H1 (cell line): Measurements from ENCODE around the gene GP2. TPM values are rescaled to one million over a fixed set of nuclear protein-coding genes. Genes with fewer than 3 reads are reported as not detected.

Experiments
- CTCF ChIA-PET: fragments of 300-600 bp; sonication (Branson Sonifier 250); formaldehyde crosslinking; loops from one replicate; lab custom pipeline; 2021; ENCODE audit not compliant: partially characterized antibody; lab: Charles Lee
- POLR2A ChIA-PET: fragments of 300-600 bp; sonication (Branson Sonifier 250); formaldehyde crosslinking; loops from one replicate; lab custom pipeline; 2021; ENCODE audit warnings: inconsistent platforms; ENCODE audit not compliant: partially characterized antibody; lab: Charles Lee
- DNase-seq, 2 experiments: peaks; one replicate each; pipeline versions ENCODE4 v3.0.0 to v3.0.0-alpha.2; 2010 to 2022; ENCODE audit warnings: low spot score in 2 of 2, low read depth in 1 of 2, mixed read lengths in 1 of 2
- FAIRE-seq: peaks from 2 replicates; lab custom pipeline; 2011; peaks lifted over from hg19 to GRCh38; lab: Jason Lieb, UNC
- H2AFZ ChIP-seq: 2 replicates; pipeline ENCODE4 v1.8.1; 2012; ENCODE audit warnings: low read length, inconsistent platforms
- H2AK5ac ChIP-seq: 2 replicates; pipeline ENCODE4 v1.6.1; 2013; ENCODE audit warnings: low read depth, low read length
- H2BK120ac ChIP-seq: replicated peaks from 2 replicates; pipeline ENCODE3; 2013; ENCODE audit warnings: low read depth, low read length, inconsistent platforms
- H2BK12ac ChIP-seq: 2 replicates; pipeline ENCODE4 v1.6.1; 2013; ENCODE audit warnings: low read depth, low read length
- H2BK15ac ChIP-seq: 2 replicates; pipeline ENCODE4 v1.6.1; 2013; ENCODE audit warnings: low read length
- H2BK20ac ChIP-seq: 2 replicates; pipeline ENCODE4 v1.6.1; 2013; ENCODE audit warnings: low read length
- H2BK5ac ChIP-seq: 2 replicates; pipeline ENCODE4 v1.6.1; 2013; ENCODE audit warnings: low read depth, low read length
- H3K14ac ChIP-seq: 2 replicates; pipeline ENCODE4 v1.6.1; 2013; ENCODE audit warnings: inconsistent platforms; ENCODE audit not compliant: insufficient read length
- H3K18ac ChIP-seq: 2 replicates; pipeline ENCODE4 v1.6.1; 2013; ENCODE audit warnings: low read length; ENCODE audit errors: extremely low read depth
- H3K23ac ChIP-seq: 2 replicates; pipeline ENCODE4 v1.6.1; 2013; ENCODE audit warnings: inconsistent platforms; ENCODE audit not compliant: insufficient read length
- H3K23me2 ChIP-seq: 2 replicates; pipeline ENCODE4 v1.6.1; 2013; ENCODE audit warnings: low read depth, low read length
- H3K27ac ChIP-seq: 2 replicates; pipeline ENCODE4 v1.6.1; 2011; ENCODE audit warnings: low read depth, low read length, inconsistent platforms
- H3K27me3 ChIP-seq, 4 experiments: replicated peaks in 1 of 4; 1 replicate in 1 of 4; 2 replicates in 3 of 4; pipeline versions ENCODE4 v1.6.1 to v1.8.1; 2011 to 2013; ENCODE audit warnings: low read length in 3 of 4, mild to moderate bottlenecking in 3 of 4, inconsistent platforms in 2 of 4, mixed read lengths in 2 of 4, moderate library complexity in 1 of 4; ENCODE audit not compliant: control insufficient read depth in 3 of 4, insufficient read depth in 3 of 4; ENCODE audit errors: extremely low read depth in 1 of 4
- H3K36me3 ChIP-seq, 4 experiments: 2 replicates each; pipeline versions ENCODE4 v1.6.1 to v1.8.1; 2011 to 2013; ENCODE audit warnings: mild to moderate bottlenecking in 4 of 4, low read length in 3 of 4, moderate library complexity in 2 of 4, control low read depth in 1 of 4, inconsistent platforms in 1 of 4; ENCODE audit not compliant: insufficient read depth in 4 of 4, control insufficient read depth in 2 of 4
- H3K4ac ChIP-seq: replicated peaks from 2 replicates; pipeline ENCODE3; 2013; ENCODE audit warnings: low read length, low read depth, mixed read lengths, inconsistent platforms; ENCODE audit not compliant: insufficient read length
- H3K4me1 ChIP-seq, 4 experiments: replicated peaks in 1 of 4; 1 replicate in 1 of 4; 2 replicates in 3 of 4; pipeline versions ENCODE4 v1.6.1 to v1.8.1; 2011 to 2013; ENCODE audit warnings: low read length in 3 of 4, inconsistent platforms in 2 of 4, mixed read lengths in 1 of 4; ENCODE audit not compliant: insufficient read depth in 4 of 4, control insufficient read depth in 3 of 4
- H3K4me2 ChIP-seq, 2 experiments: 2 replicates each; pipeline versions ENCODE4 v1.6.1 to v1.8.1; 2011 to 2013; ENCODE audit warnings: low read depth in 2 of 2, low read length in 2 of 2, control low read depth in 1 of 2, inconsistent platforms in 1 of 2, mild to moderate bottlenecking in 1 of 2; ENCODE audit not compliant: insufficient read depth in 1 of 2
- H3K4me3 ChIP-seq, 4 experiments: fragments of 200-600, 300-600 bp in 1 of 4; sonication (generic), shearing (Covaris generic), sonication (Bioruptor Twin) in 1 of 4; 2 replicates each; pipeline versions ENCODE4 v1.5.1 to v1.8.1; 2011 to 2016; ENCODE audit warnings: low read length in 4 of 4, low read depth in 3 of 4, control low read depth in 2 of 4, inconsistent platforms in 2 of 4, mild to moderate bottlenecking in 2 of 4, mixed read lengths in 1 of 4, moderate library complexity in 1 of 4; ENCODE audit not compliant: insufficient read depth in 2 of 4; ENCODE audit errors: extremely low read depth in 1 of 4
- H3K56ac ChIP-seq: replicated peaks from 2 replicates; pipeline ENCODE3; 2013; ENCODE audit warnings: low read depth, mild to moderate bottlenecking, mixed read lengths, low read length, inconsistent platforms; ENCODE audit not compliant: insufficient read length
- H3K79me1 ChIP-seq: 2 replicates; pipeline ENCODE4 v1.6.1; 2013; ENCODE audit warnings: low read depth, low read length, control low read depth
- H3K79me2 ChIP-seq, 2 experiments: 2 replicates each; pipeline versions ENCODE4 v1.6.1 to v1.8.1; 2012 to 2013; ENCODE audit warnings: low read length in 2 of 2, mild to moderate bottlenecking in 2 of 2, inconsistent platforms in 1 of 2; ENCODE audit not compliant: insufficient read depth in 2 of 2, control insufficient read depth in 1 of 2
- H3K9ac ChIP-seq, 4 experiments: replicated peaks in 1 of 4; 1 replicate in 1 of 4; 2 replicates in 3 of 4; pipeline versions ENCODE4 v1.6.1 to v1.8.1; 2011 to 2013; ENCODE audit warnings: low read depth in 3 of 4, low read length in 3 of 4, control low read depth in 2 of 4, mild to moderate bottlenecking in 2 of 4, moderate library complexity in 2 of 4, inconsistent platforms in 1 of 4; ENCODE audit errors: extremely low read depth in 1 of 4
- H3K9me3 ChIP-seq, 2 experiments: 2 replicates each; pipeline versions ENCODE4 v1.6.1 to v1.8.1; 2012 to 2013; ENCODE audit warnings: mild to moderate bottlenecking in 2 of 2, moderate library complexity in 2 of 2, control low read depth in 1 of 2, inconsistent platforms in 1 of 2, low read depth in 1 of 2, low read length in 1 of 2, mixed read lengths in 1 of 2; ENCODE audit not compliant: insufficient read depth in 2 of 2
- H4K20me1 ChIP-seq, 2 experiments: replicated peaks in 1 of 2; 2 replicates each; pipeline versions ENCODE3 to v1.8.1; 2011 to 2013; ENCODE audit warnings: inconsistent platforms in 2 of 2, low read length in 2 of 2, mild to moderate bottlenecking in 1 of 2; ENCODE audit not compliant: insufficient read depth in 2 of 2, control insufficient read depth in 1 of 2
- H4K5ac ChIP-seq: 2 replicates; pipeline ENCODE4 v1.6.1; 2013; ENCODE audit warnings: low read length, low read depth, mixed read lengths, inconsistent platforms; ENCODE audit not compliant: insufficient read length
- H4K8ac ChIP-seq: 2 replicates; pipeline ENCODE4 v1.8.0; 2013; ENCODE audit warnings: mild to moderate bottlenecking, moderate library complexity, low read length, inconsistent platforms; ENCODE audit not compliant: insufficient read depth; ENCODE audit errors: extremely low read depth
- H4K91ac ChIP-seq: replicated peaks from 2 replicates; pipeline ENCODE3; 2013; ENCODE audit warnings: low read length, mixed read lengths, inconsistent platforms; ENCODE audit not compliant: insufficient read length
- MAFK ChIP-seq: IDR thresholded peaks from 2 replicates; pipeline ENCODE4 v1.6.1; 2012; ENCODE audit warnings: low read depth, mild to moderate bottlenecking, improper control_type of control experiment, low read length
- RAD21 ChIP-seq, 2 experiments: IDR thresholded peaks in 1 of 2; conservative IDR thresholded peaks in 1 of 2; 2 replicates each; pipeline ENCODE4 v1.6.1; 2011; ENCODE audit warnings: low read depth in 2 of 2, low read length in 2 of 2, improper control_type of control experiment in 1 of 2, inconsistent platforms in 1 of 2, mild to moderate bottlenecking in 1 of 2, moderate library complexity in 1 of 2
- SP4 ChIP-seq: IDR thresholded peaks from 2 replicates; pipeline ENCODE4 v1.6.1; 2012; ENCODE audit warnings: low read length, inconsistent platforms
- WGBS, 2 experiments: shearing (Covaris generic) in 1 of 2; methylation state at CpG; one replicate each; pipeline versions ENCODE4 v1.1.6 to v1.1.7; 2013 to 2015; ENCODE audit warnings: low lambda C conversion rate in 2 of 2, mixed read lengths in 2 of 2, inconsistent platforms in 1 of 2, low coverage in 1 of 2, missing lambda C conversion rate in 1 of 2; ENCODE audit not compliant: insufficient replicate concordance in 2 of 2, insufficient coverage in 1 of 2, insufficient read length in 1 of 2; ENCODE audit errors: extremely low coverage in 1 of 2, missing lambda C conversion rate in 1 of 2; 5-methylcytosine and 5-hydroxymethylcytosine counted together
- polyA plus RNA-seq, 7 experiments: library from polyadenylated mRNA; depleted of rRNA in 3 of 7; stranded (reverse) in 5 of 7; unstranded in 2 of 7; fragments of >200 nt in 5 of 7; fragments of 200-250 nt in 2 of 7; gene quantifications; 1 replicate in 5 of 7; 2 replicates in 1 of 7; 4 replicates in 1 of 7; pipeline versions ENCODE4 v1.2.1 to v1.2.3, GENCODE V29; 2011 to 2013; ENCODE audit warnings: missing spikeins in 2 of 7, mixed read lengths in 2 of 7
- total RNA-seq: library from RNA; stranded (reverse); fragmentation: NEBNext Ultra II Directional; extraction: Animal tissue kit (Norgen Biotek cat#: 25700); gene quantifications from 2 replicates; pipeline ENCODE4 v1.2.1, GENCODE V29; 2021

The GP2 gene
- total and polyA plus RNA-seq, 2 of the 8 experiments (the other 6 are each of a cell fraction or from before 2014, with no cell fraction given): not detected

GRCh38 chr16:20302389-20302788 lies 24.9 kb downstream of the GP2 start:
- H3K56ac ChIP-seq: no peak overlapping the region
- H3K4me1 ChIP-seq: no peaks in the 10 kb centered on the region; a peak in 1 of 7 replicates
- no peak overlapping the region for H3K4me2 ChIP-seq
- no peaks in the 10 kb centered on the region for H3K36me3 ChIP-seq
- no peaks in the 10 kb centered on the region for H3K27me3 ChIP-seq
- H2AK5ac ChIP-seq: no peak overlapping the region; the same call in 1 of the 2 replicates
- ChIA-PET CTCF (interaction anchor here (0.6 to 6.7 kb wide), 10 partner anchors 11 to 413 kb away, joined by 3 to 139 read pairs (median 12); partner anchors contain the start of gene PDILT), POLR2A (no interaction called here)
- no peaks in the 10 kb centered on the region for H3K9me3 ChIP-seq
- no peak overlapping the region for H4K91ac ChIP-seq
- H2BK5ac ChIP-seq: no peak overlapping the region
- no peak overlapping the region for H4K8ac ChIP-seq
- H3K79me2 ChIP-seq: no peaks in the 10 kb centered on the region
- no peak overlapping the region for H3K4me3 ChIP-seq
- DNase-seq (no peak), FAIRE-seq (no peak)
- no peaks in the 10 kb centered on the region for H4K20me1 ChIP-seq
- H2BK12ac ChIP-seq: no peak overlapping the region
- no peaks in the 10 kb centered on the region for H3K79me1 ChIP-seq
- H3K27ac ChIP-seq: no peak overlapping the region
- H2BK15ac ChIP-seq: no peak overlapping the region
- no peak overlapping the region for H4K5ac ChIP-seq
- H2AFZ ChIP-seq: no peak overlapping the region
- peaks cover 5% of the 10 kb centered on the region; the same call in 1 of the 2 replicates for H3K23me2 ChIP-seq
- H2BK20ac ChIP-seq: no peak overlapping the region
- WGBS, 2 experiments: 70% methylated on average over 5 of the region's 5 CpGs; no CpG with 5 or more reads in 1 of the 2 experiments
- no peak overlapping the region for H2BK120ac ChIP-seq
- H3K4ac ChIP-seq: no peak overlapping the region
- no peak overlapping the region for H3K9ac ChIP-seq
- H3K14ac ChIP-seq: no peak overlapping the region
- H3K18ac ChIP-seq: no peak overlapping the region
- H3K23ac ChIP-seq: no peak overlapping the region
- TF ChIP-seq MAFK (no peak), SP4 (no peak), RAD21 (IDR thresholded peaks at IDR 0.05 in 1 of 2, conservative IDR thresholded peaks at IDR 0.05 in 1 of 2; ENCODE audit: low read depth in 2 of 2, low read length in 2 of 2) (no peak)
